ENCODE results near the gene ZNF615.
A peak's percentile ranks its signal among the peaks of the same experiment; 100 is the strongest.
"Not testable (repeated sequence)": the region's sequence is repeated elsewhere in the genome, so short reads cannot be mapped to it uniquely, and the experiment has no call there.

ZNF615 gene

GRCh38 chr19:52007806-52008557, at the start of gene ZNF615:
Gene ZNF615 (minus strand): TSS chr19:52008211. CDS start chr19:52003711, 4,500 bp downstream.
- DNase-seq (ENCODE audit: low spot score) = peak; percentile 81

GRCh38 chr19:52056480-52056879, 48.5 kb upstream of the ZNF615 start:
- not testable (repeated sequence) for DNase-seq (ENCODE audit: low spot score)

- DNase-seq (ENCODE audit: low spot score) = not testable (repeated sequence)
Observed at GRCh38 chr19:52051736-52052135, 43.7 kb upstream of the ZNF615 start.

GRCh38 chr19:52048555-52049501, 40.8 kb upstream of the ZNF615 start, which contains the start of gene ZNF432:
Gene ZNF432 (minus strand): TSS chr19:52048838. CDS start chr19:52046868, 1,970 bp downstream.
- DNase-seq (ENCODE audit: low spot score) = peak; percentile 82

GRCh38 chr19:52039169-52039568, 31.2 kb upstream of the ZNF615 start:
- no peak for DNase-seq (ENCODE audit: low spot score)

GRCh38 chr19:52034051-52034728, 26.2 kb upstream of the ZNF615 start:
- no peak for DNase-seq (ENCODE audit: low spot score)

- no peak for DNase-seq (ENCODE audit: low spot score)
Observed at GRCh38 chr19:52028780-52029123, 20.7 kb upstream of the ZNF615 start.

GRCh38 chr19:52028027-52028779, 20.2 kb upstream of the ZNF615 start, which contains the start of gene ZNF614:
Gene ZNF614 (minus strand): TSS chr19:52028379. CDS start chr19:52025745, 2,634 bp downstream.
- DNase-seq (ENCODE audit: low spot score) = no peak

- not testable (repeated sequence) for DNase-seq (ENCODE audit: low spot score)
Observed at GRCh38 chr19:52026255-52026990, 18.4 kb upstream of the ZNF615 start.

- not testable (repeated sequence) for DNase-seq (ENCODE audit: low spot score)
Observed at GRCh38 chr19:52024478-52024877, 16.5 kb upstream of the ZNF615 start.

- DNase-seq (ENCODE audit: low spot score) = no peak
Observed at GRCh38 chr19:52022193-52022592, 14.2 kb upstream of the ZNF615 start.

- peak; percentile 47 for DNase-seq (ENCODE audit: low spot score)
Observed at GRCh38 chr19:52020506-52020905, 12.5 kb upstream of the ZNF615 start.

- no peak for DNase-seq (ENCODE audit: low spot score)
Observed at GRCh38 chr19:52010674-52011073, 2.7 kb upstream of the ZNF615 start.

- DNase-seq (ENCODE audit: low spot score) = no peak
Observed at GRCh38 chr19:52007451-52007805, 583 bp downstream of the ZNF615 start.

- DNase-seq (ENCODE audit: low spot score) = no peak
Observed at GRCh38 chr19:51994048-51994644, 13.9 kb downstream of the ZNF615 start.

GRCh38 chr19:51993422-51993821, 14.6 kb downstream of the ZNF615 start:
- no peak for DNase-seq (ENCODE audit: low spot score)

- DNase-seq (ENCODE audit: low spot score) = peak; percentile 97
Observed at GRCh38 chr19:51986309-51987291, 21.4 kb downstream of the ZNF615 start, which contains the start of gene ZNF350. Gene ZNF350 (minus strand): TSS chr19:51986840. CDS start chr19:51974360, 12,480 bp downstream.

- DNase-seq (ENCODE audit: low spot score) = no peak
Observed at GRCh38 chr19:51983361-51983760, 24.6 kb downstream of the ZNF615 start.

GRCh38 chr19:51980926-51981325, 27.1 kb downstream of the ZNF615 start:
- not testable (repeated sequence) for DNase-seq (ENCODE audit: low spot score)

Measured in RKO (cell line).